ENCODE data around the gene ZNF728. TPM values are rescaled to one million over a fixed set of nuclear protein-coding genes. Genes with fewer than 3 reads are reported as not detected.
"Not testable (repeated sequence)": the region's sequence is repeated elsewhere in the genome, so short reads cannot be mapped to it uniquely, and the experiment has no call there.

The ZNF728 gene
- total RNA-seq, 1 experiment from 2014 or later = not detected

DNA sequence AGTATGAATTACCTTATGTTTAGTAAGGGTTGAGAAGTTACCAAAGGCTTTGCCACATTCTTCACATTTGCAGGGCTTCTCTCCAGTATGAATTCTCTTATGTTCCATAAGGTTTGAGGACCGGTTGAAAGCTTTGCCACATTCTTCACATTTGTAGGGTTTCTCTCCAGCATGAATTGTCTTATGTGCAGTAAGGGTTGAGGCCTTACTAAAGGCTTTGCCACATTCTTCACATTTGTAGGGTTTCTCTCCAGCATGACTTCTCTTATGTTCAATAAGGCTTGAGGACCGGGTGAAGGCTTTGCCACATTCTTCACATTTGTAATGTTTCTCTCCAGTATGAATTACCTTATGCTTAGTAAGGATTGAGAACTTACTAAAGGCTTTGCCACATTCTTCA, 26.7 kb downstream of the ZNF728 start:
- no peak overlapping the region for H3K4me3 ChIP-seq (ENCODE audit: low read length)
- H3K4me1 ChIP-seq (ENCODE audit: insufficient read depth, low read length) = no peaks in the 10 kb centered on the region
- peaks cover 45% of the 10 kb centered on the region for H3K9me3 ChIP-seq (ENCODE audit: low read length)
- TF ChIP-seq EZH2 (IDR thresholded peaks at IDR 0.05; ENCODE audit: low read length, unreplicated experiment) (no peak), EZH2phosphoT487 (IDR thresholded peaks at IDR 0.05; ENCODE audit: borderline replicate concordance, low read length) (no peak)
- TF ChIP-seq, protein P1, sequence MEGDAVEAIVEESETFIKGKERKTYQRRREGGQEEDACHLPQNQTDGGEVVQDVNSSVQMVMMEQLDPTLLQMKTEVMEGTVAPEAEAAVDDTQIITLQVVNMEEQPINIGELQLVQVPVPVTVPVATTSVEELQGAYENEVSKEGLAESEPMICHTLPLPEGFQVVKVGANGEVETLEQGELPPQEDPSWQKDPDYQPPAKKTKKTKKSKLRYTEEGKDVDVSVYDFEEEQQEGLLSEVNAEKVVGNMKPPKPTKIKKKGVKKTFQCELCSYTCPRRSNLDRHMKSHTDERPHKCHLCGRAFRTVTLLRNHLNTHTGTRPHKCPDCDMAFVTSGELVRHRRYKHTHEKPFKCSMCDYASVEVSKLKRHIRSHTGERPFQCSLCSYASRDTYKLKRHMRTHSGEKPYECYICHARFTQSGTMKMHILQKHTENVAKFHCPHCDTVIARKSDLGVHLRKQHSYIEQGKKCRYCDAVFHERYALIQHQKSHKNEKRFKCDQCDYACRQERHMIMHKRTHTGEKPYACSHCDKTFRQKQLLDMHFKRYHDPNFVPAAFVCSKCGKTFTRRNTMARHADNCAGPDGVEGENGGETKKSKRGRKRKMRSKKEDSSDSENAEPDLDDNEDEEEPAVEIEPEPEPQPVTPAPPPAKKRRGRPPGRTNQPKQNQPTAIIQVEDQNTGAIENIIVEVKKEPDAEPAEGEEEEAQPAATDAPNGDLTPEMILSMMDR (conservative IDR thresholded peaks at IDR 0.05; ENCODE audit: low read depth, low read length) = no peak
- no peak overlapping the region for H3K9ac ChIP-seq (ENCODE audit: low read length)
- H3K27ac ChIP-seq (ENCODE audit: low read length) = no peak overlapping the region
- H3K27me3 ChIP-seq (ENCODE audit: low read length) = no peaks in the 10 kb centered on the region
- no TSS peak for BruUV-seq (replicated peaks)
- intact Hi-C loops (cut with micrococcal nuclease) = no loop called here
- no peaks in the 10 kb centered on the region for H4K20me1 ChIP-seq (ENCODE audit: low read length)
- CTCF ChIA-PET = no interaction called here
- H3K4me2 ChIP-seq (ENCODE audit: low read length) = no peak overlapping the region
- ATAC-seq (no peak), DNase-seq (no peak)
- H3K9me2 ChIP-seq (replicated peaks; ENCODE audit: low read length) = no peaks in the 10 kb centered on the region
- H3K36me3 ChIP-seq (ENCODE audit: low read depth, low read length) = peaks cover 4% of the 10 kb centered on the region; the same call in 1 of the 2 replicates
- no peaks in the 10 kb centered on the region for H3F3A ChIP-seq (ENCODE audit: low read length, unreplicated experiment)
- no peak overlapping the region for H2AFZ ChIP-seq (ENCODE audit: low read length)
- POLR2A ChIA-PET (ENCODE audit: unreplicated experiment) = no interaction called here
- H3K79me2 ChIP-seq (ENCODE audit: low read length) = no peaks in the 10 kb centered on the region

DNA sequence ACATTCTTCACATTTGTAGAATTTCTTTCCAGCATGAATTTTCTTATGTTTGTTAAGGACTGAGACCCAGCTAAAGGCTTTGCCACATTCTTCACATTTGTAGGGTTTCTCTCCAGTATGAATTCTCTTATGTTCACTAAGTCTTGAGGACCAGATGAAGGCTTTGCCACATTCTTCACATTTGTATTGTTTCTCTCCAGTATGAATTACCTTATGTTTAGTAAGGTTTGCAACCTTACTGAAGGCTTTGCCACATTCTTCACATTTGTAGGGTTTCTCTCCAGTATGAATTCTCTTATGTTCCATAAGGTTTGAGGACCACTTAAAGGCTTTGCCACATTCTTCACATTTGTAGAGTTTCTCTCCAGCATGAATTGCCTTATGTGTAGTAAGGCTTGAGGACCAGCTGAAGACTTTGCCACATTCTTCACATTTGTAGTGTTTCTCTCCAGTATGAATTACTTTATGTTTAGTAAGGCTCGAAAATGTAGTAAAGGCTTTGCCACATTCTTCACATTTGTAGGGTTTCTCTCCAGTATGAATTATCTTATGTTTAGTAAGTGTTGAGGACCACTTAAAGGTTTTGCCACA, 27.3 kb downstream of the ZNF728 start:
- H3K27me3 ChIP-seq (ENCODE audit: low read length); H3K4me2 ChIP-seq (ENCODE audit: low read length); intact Hi-C loops (cut with micrococcal nuclease); H3K79me2 ChIP-seq (ENCODE audit: low read length); H3K4me1 ChIP-seq (ENCODE audit: insufficient read depth, low read length); H4K20me1 ChIP-seq (ENCODE audit: low read length); H3K9me2 ChIP-seq (replicated peaks; ENCODE audit: low read length); ATAC-seq; DNase-seq; CTCF ChIA-PET; H3K9ac ChIP-seq (ENCODE audit: low read length); H3F3A ChIP-seq (ENCODE audit: low read length, unreplicated experiment); H3K27ac ChIP-seq (ENCODE audit: low read length); POLR2A ChIA-PET (ENCODE audit: unreplicated experiment); H3K36me3 ChIP-seq (ENCODE audit: low read depth, low read length); H2AFZ ChIP-seq (ENCODE audit: low read length); H3K4me3 ChIP-seq (ENCODE audit: low read length); BruUV-seq (replicated peaks): not testable (repeated sequence)
- peaks cover 51% of the 10 kb centered on the region for H3K9me3 ChIP-seq (ENCODE audit: low read length)

DNA sequence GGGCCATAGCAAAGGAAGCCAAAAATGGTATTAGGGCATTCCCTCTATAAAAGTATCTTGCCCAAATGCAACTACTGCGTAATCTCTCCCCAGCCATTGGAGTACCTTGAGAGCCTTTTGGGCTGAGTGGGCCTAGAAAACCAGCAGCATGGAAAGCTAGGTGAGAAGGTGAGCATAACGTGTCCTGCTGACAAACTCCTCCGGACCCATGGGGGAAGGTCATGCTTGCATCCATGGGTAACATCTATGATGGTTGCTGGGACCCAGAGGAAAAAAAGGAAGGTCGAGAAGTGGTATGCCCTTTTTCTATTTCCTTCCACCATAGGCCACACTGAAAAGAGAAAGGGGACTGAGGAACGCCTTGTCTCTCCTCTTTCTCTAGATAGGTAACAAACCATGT, 57.4 kb downstream of the ZNF728 start:
- no peaks in the 10 kb centered on the region for H4K20me1 ChIP-seq (ENCODE audit: low read length)
- H3K4me1 ChIP-seq (ENCODE audit: insufficient read depth, low read length) = no peaks in the 10 kb centered on the region
- no peak overlapping the region for H3K27ac ChIP-seq (ENCODE audit: low read length)
- no peaks in the 10 kb centered on the region for H3K27me3 ChIP-seq (ENCODE audit: low read length)
- no peak overlapping the region; the same call in 1 of the 2 replicates for H3K4me3 ChIP-seq (ENCODE audit: low read length)
- H3K79me2 ChIP-seq (ENCODE audit: low read length) = no peaks in the 10 kb centered on the region
- no peak overlapping the region for H2AFZ ChIP-seq (ENCODE audit: low read length)
- peaks cover 48% of the 10 kb centered on the region for H3K9me3 ChIP-seq (ENCODE audit: low read length)
- BruUV-seq (replicated peaks) = no TSS peak
- no peak overlapping the region for H3K4me2 ChIP-seq (ENCODE audit: low read length)
- H3K9me2 ChIP-seq (replicated peaks; ENCODE audit: low read length) = no peaks in the 10 kb centered on the region
- ATAC-seq (no peak), DNase-seq (no peak)
- no peaks in the 10 kb centered on the region for H3F3A ChIP-seq (ENCODE audit: low read length, unreplicated experiment)
- intact Hi-C loops (cut with micrococcal nuclease) = no loop called here
- ChIA-PET POLR2A (ENCODE audit: unreplicated experiment) (no interaction called here), CTCF (no interaction called here)
- H3K36me3 ChIP-seq (ENCODE audit: low read depth, low read length) = peaks cover 3% of the 10 kb centered on the region; the same call in 1 of the 2 replicates
- TF ChIP-seq EZH2 (IDR thresholded peaks at IDR 0.05; ENCODE audit: low read length, unreplicated experiment) (no peak), EZH2phosphoT487 (IDR thresholded peaks at IDR 0.05; ENCODE audit: borderline replicate concordance, low read length) (no peak)
- TF ChIP-seq, protein P1 (conservative IDR thresholded peaks at IDR 0.05; ENCODE audit: low read depth, low read length) = no peak
- no peak overlapping the region for H3K9ac ChIP-seq (ENCODE audit: low read length)

All from PC-3 (cell line).